ENCODE measurements around the gene ABCC8.
A peak's percentile ranks its signal among the peaks of the same experiment; 100 is the strongest.

The ABCC8 gene

DNA sequence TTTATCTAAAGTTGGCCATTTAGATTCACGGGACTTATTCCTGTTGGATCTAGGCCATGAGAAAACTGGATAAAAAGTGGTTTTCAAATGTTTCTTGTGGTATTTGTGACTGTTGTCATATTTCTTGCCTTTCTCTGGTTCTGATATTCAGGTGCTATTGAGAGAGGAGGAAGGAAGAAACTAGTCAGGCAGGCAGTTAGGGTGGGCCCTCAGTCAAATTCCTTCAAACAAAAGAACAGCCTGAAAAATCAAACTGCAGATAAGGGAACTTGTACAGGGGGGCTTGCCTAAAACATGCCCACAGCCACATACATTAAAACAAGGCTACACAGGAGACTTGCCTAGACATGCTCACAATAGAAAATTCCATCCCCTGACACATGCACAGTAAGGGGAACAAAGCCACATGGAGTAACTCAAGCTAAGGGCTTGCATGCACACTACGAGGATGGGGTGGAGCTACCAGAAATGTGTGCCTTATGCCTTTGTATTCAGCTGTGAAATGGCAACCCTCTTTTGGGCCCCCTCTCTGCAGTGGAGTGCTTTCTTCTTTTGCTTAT, 106.9 kb downstream of the ABCC8 start:
- H3K9me3 ChIP-seq (ENCODE audit: control insufficient read depth in 2 of 2, low read length in 2 of 2) = peaks cover 20 to 27% of the 10 kb centered on the region in 2 donors
- H3K27ac ChIP-seq (ENCODE audit: low read depth in 2 of 2, low read length in 2 of 2) = no peak overlapping the region
- H3K4me3 ChIP-seq (ENCODE audit: low read length in 2 of 2) = no peak overlapping the region
- H3K27me3 ChIP-seq (ENCODE audit: control insufficient read depth in 2 of 2, insufficient read depth in 2 of 2, low read length in 2 of 2) = no peaks in the 10 kb centered on the region
- no peak overlapping the region for H3K9ac ChIP-seq (ENCODE audit: low read depth in 1 of 2, low read length in 2 of 2)
- H3K36me3 ChIP-seq (ENCODE audit: control insufficient read depth in 2 of 2, insufficient read depth in 2 of 2, low read length in 2 of 2) = peaks cover 67 to 75% of the 10 kb centered on the region in 2 donors
- no peaks in the 10 kb centered on the region for H3K4me1 ChIP-seq (ENCODE audit: control insufficient read depth in 2 of 2, insufficient read depth in 2 of 2, low read length in 2 of 2)

DNA sequence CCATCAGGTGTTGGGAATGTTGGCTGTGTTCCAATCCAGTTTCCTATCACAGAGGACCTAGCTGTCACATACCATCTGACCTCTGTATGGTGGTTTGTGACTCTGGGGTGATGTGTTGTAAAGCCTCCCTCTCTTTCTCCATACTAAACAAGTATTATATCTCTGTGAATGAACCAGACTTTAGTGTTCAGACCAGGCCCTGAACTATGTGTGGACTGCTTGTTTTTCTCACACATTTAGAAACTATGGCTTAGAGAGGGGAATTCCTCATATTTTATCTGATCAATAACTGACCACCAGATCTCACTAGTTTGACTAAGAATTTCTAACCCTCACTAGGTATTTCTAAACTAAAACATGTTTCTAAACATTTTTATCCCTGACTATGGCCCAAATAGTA, 107.6 kb downstream of the ABCC8 start:
- H3K9me3 ChIP-seq (ENCODE audit: control insufficient read depth in 2 of 2, low read length in 2 of 2) = peaks cover 20 to 27% of the 10 kb centered on the region in 2 donors
- H3K9ac ChIP-seq (ENCODE audit: low read depth in 1 of 2, low read length in 2 of 2) = no peak overlapping the region
- H3K4me1 ChIP-seq (ENCODE audit: control insufficient read depth in 2 of 2, insufficient read depth in 2 of 2, low read length in 2 of 2) = no peaks in the 10 kb centered on the region
- peaks cover 67 to 73% of the 10 kb centered on the region in 2 donors for H3K36me3 ChIP-seq (ENCODE audit: control insufficient read depth in 2 of 2, insufficient read depth in 2 of 2, low read length in 2 of 2)
- H3K4me3 ChIP-seq (ENCODE audit: low read length in 2 of 2) = no peak overlapping the region
- no peaks in the 10 kb centered on the region for H3K27me3 ChIP-seq (ENCODE audit: control insufficient read depth in 2 of 2, insufficient read depth in 2 of 2, low read length in 2 of 2)
- H3K27ac ChIP-seq (ENCODE audit: low read depth in 2 of 2, low read length in 2 of 2) = no peak overlapping the region

DNA sequence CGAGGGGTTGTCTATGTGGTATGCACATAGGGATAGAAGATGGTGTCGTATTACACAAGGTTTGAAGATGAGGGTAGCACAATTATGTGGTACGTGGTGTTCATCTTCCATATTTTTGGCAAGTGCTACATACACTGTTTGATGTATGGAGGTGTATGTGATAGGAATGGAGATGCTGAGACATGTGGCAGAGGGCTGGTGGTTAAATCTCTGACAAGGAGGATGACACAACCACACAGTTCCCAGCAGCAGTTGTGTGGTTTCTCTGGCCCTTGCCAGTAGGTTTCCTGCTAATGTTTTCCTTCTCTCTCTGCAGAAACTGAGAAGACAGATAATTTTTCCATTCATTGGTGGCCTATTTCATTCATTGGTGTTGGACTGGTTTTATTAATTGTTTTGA, 108.1 kb downstream of the ABCC8 start:
- H3K4me1 ChIP-seq (ENCODE audit: control insufficient read depth in 2 of 2, insufficient read depth in 2 of 2, low read length in 2 of 2) = no peaks in the 10 kb centered on the region
- H3K4me3 ChIP-seq (ENCODE audit: low read length in 2 of 2) = no peak overlapping the region
- peaks cover 20 to 27% of the 10 kb centered on the region in 2 donors for H3K9me3 ChIP-seq (ENCODE audit: control insufficient read depth in 2 of 2, low read length in 2 of 2)
- no peak overlapping the region for H3K27ac ChIP-seq (ENCODE audit: low read depth in 2 of 2, low read length in 2 of 2)
- H3K27me3 ChIP-seq (ENCODE audit: control insufficient read depth in 2 of 2, insufficient read depth in 2 of 2, low read length in 2 of 2) = no peaks in the 10 kb centered on the region
- peaks cover 66 to 69% of the 10 kb centered on the region in 2 donors for H3K36me3 ChIP-seq (ENCODE audit: control insufficient read depth in 2 of 2, insufficient read depth in 2 of 2, low read length in 2 of 2)
- H3K9ac ChIP-seq (ENCODE audit: low read depth in 1 of 2, low read length in 2 of 2) = no peak overlapping the region

- H3K27ac ChIP-seq (ENCODE audit: low read depth in 2 of 2, low read length in 2 of 2) = no peak overlapping the region
- no peaks in the 10 kb centered on the region for H3K27me3 ChIP-seq (ENCODE audit: control insufficient read depth in 2 of 2, insufficient read depth in 2 of 2, low read length in 2 of 2)
- no peaks in the 10 kb centered on the region for H3K4me1 ChIP-seq (ENCODE audit: control insufficient read depth in 2 of 2, insufficient read depth in 2 of 2, low read length in 2 of 2)
- H3K36me3 ChIP-seq (ENCODE audit: control insufficient read depth in 2 of 2, insufficient read depth in 2 of 2, low read length in 2 of 2) = peaks cover 47 to 52% of the 10 kb centered on the region in 2 donors
- H3K9me3 ChIP-seq (ENCODE audit: control insufficient read depth in 2 of 2, low read length in 2 of 2) = peaks cover 14% of the 10 kb centered on the region in 2 donors
- H3K9ac ChIP-seq (ENCODE audit: low read depth in 1 of 2, low read length in 2 of 2) = no peak overlapping the region
- no peak overlapping the region for H3K4me3 ChIP-seq (ENCODE audit: low read length in 2 of 2)
Observed at GRCh38 chr11:17366495-17366894, 110.2 kb downstream of the ABCC8 start.

DNA sequence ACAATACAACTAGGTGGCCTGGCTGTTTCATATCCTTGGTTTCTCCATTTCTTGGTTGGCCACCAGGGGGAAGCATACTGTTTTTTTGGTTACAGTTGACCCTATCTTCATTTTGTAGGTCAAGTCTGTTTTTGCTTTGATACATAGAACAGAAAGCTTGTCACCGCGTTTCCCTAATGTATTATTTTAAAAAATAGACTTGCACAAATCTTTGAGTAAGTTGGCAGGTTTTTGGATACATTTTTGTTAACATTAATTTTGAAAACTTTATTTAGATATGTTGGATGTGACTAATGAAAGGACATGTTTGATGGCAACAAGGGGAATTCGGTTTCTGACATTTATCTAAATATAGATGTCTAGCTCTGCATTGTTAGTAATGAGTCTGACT, 122.0 kb downstream of the ABCC8 start:
- Histone ChIP-seq H3K4me1 (ENCODE audit: control insufficient read depth in 2 of 2, insufficient read depth in 2 of 2, low read length in 2 of 2) (peaks cover 16 to 17% of the 10 kb centered on the region in 2 donors), H3K27ac (ENCODE audit: low read depth in 2 of 2, low read length in 2 of 2) (no peak overlapping the region), H3K9me3 (ENCODE audit: control insufficient read depth in 2 of 2, low read length in 2 of 2) (no peaks in the 10 kb centered on the region), H3K27me3 (ENCODE audit: control insufficient read depth in 2 of 2, insufficient read depth in 2 of 2, low read length in 2 of 2) (no peaks in the 10 kb centered on the region), H3K4me3 (ENCODE audit: low read length in 2 of 2) (peak overlapping the region in 1 of 2 donors; percentile 87), H3K36me3 (ENCODE audit: control insufficient read depth in 2 of 2, insufficient read depth in 2 of 2, low read length in 2 of 2) (peaks cover 0 to 9% of the 10 kb centered on the region in 2 donors), H3K9ac (ENCODE audit: low read depth in 1 of 2, low read length in 2 of 2) (no peak overlapping the region)

GRCh38 chr11:17353821-17354600, 122.6 kb downstream of the ABCC8 start:
- Histone ChIP-seq H3K4me3 (ENCODE audit: low read length in 2 of 2) (peak overlapping the region; percentile 58 to 87), H3K9me3 (ENCODE audit: control insufficient read depth in 2 of 2, low read length in 2 of 2) (no peaks in the 10 kb centered on the region), H3K27ac (ENCODE audit: low read depth in 2 of 2, low read length in 2 of 2) (peak overlapping the region; percentile 89 to 90)

DNA sequence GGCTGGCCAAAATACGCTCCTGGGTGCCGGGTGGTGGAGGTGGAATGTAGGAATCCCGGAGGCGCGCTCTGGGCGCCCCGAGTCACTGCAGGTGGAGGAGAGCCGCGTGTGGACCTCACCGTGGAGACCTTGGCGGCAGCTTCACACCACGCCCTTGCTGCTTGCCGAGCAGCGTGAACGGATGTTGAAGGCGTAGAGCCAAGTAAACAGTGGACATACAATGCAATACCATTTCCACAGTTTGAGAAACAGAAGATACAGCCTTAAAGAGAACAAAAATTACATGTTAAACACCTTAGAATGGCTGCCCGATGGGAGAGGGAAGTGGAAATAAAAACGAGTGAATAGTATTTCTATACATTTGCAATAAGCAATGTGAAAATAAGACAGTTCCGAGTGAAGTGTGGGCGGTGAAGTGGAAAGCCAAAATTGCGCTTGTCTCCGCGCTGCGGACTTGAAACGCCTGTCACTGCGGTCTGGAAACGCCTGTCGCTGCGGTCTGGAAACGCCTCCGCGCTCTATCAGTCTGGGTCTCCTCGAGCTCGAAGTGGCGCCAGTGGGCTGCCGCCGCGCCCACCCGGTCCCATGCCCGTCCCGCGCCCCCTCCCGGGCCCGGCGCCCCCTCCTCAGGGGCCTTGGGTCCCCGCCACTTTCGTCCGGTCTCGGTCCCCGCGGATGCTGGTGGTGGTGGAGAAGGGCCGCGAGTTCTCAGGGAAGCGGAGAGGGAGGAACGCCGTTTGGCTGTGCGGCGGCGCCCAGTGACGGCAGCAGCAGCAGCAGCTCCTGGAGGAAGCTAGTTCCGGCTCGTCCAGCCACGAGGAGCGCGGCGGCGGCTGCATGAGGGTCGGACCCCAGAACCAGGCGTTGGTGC, 123.5 kb downstream of the ABCC8 start:
- H3K36me3 ChIP-seq (ENCODE audit: control insufficient read depth in 2 of 2, insufficient read depth in 2 of 2, low read length in 2 of 2) = peaks cover 0 to 4% of the 10 kb centered on the region in 2 donors
- H3K4me1 ChIP-seq (ENCODE audit: control insufficient read depth in 2 of 2, insufficient read depth in 2 of 2, low read length in 2 of 2) = peaks cover 16 to 17% of the 10 kb centered on the region in 2 donors
- peak overlapping the region; percentile 63 to 76 for H3K9ac ChIP-seq (ENCODE audit: low read depth in 1 of 2, low read length in 2 of 2)
- H3K27me3 ChIP-seq (ENCODE audit: control insufficient read depth in 2 of 2, insufficient read depth in 2 of 2, low read length in 2 of 2) = no peaks in the 10 kb centered on the region
- peak overlapping the region; percentile 58 to 87 for H3K4me3 ChIP-seq (ENCODE audit: low read length in 2 of 2)
- H3K9me3 ChIP-seq (ENCODE audit: control insufficient read depth in 2 of 2, low read length in 2 of 2) = no peaks in the 10 kb centered on the region
- H3K27ac ChIP-seq (ENCODE audit: low read depth in 2 of 2, low read length in 2 of 2) = peak overlapping the region; percentile 89 to 90

More at GRCh38 chr11:17353821-17354600, 122.6 kb downstream of the ABCC8 start:
- peaks cover 16 to 17% of the 10 kb centered on the region in 2 donors for H3K4me1 ChIP-seq (ENCODE audit: control insufficient read depth in 2 of 2, insufficient read depth in 2 of 2, low read length in 2 of 2)
- H3K9ac ChIP-seq (ENCODE audit: low read depth in 1 of 2, low read length in 2 of 2) = peak overlapping the region; percentile 61 to 76
- peaks cover 0 to 6% of the 10 kb centered on the region in 2 donors for H3K36me3 ChIP-seq (ENCODE audit: control insufficient read depth in 2 of 2, insufficient read depth in 2 of 2, low read length in 2 of 2)
- H3K27me3 ChIP-seq (ENCODE audit: control insufficient read depth in 2 of 2, insufficient read depth in 2 of 2, low read length in 2 of 2) = no peaks in the 10 kb centered on the region

DNA sequence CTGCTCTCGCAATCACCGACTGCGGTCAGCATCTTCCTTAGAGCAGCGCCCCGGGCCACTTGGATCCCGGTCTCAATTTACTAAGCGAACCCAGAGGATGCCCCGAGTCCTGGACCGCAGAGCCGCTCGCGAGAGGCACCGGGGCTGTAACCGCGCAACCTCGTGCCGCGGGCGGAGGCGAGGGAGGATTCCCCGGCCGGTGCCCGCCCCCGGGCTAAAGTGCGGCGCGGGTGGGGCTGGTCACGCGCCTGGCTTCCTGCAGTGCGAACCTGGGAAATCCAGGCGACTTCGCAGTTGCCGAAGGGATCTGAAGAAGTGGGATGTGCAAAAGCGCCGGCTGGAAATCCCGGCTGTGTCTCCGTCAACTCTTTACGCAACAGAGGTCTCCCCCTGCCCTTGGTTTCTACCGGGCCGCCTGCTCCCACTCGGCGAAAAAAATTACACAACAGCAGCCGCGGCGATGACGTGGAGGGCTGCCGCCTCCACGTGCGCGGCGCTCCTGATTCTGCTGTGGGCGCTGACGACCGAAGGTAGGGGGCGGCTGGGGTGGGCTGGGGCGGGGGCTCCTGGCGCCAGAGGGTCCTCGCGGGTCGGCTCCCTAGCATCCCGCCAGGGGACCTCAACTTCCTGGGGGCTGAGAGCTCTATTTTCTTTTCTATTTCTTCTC, 125.0 kb downstream of the ABCC8 start, which contains the start of gene NCR3LG1:
NCR3LG1 (plus strand) TSS at position 291 of the 667 bp plus-strand sequence; CDS start at position 461, 170 bp downstream.
- Histone ChIP-seq H3K9me3 (ENCODE audit: control insufficient read depth in 2 of 2, low read length in 2 of 2) (no peaks in the 10 kb centered on the region), H3K4me1 (ENCODE audit: control insufficient read depth in 2 of 2, insufficient read depth in 2 of 2, low read length in 2 of 2) (peaks cover 16 to 17% of the 10 kb centered on the region in 2 donors), H3K27me3 (ENCODE audit: control insufficient read depth in 2 of 2, insufficient read depth in 2 of 2, low read length in 2 of 2) (no peaks in the 10 kb centered on the region), H3K9ac (ENCODE audit: low read depth in 1 of 2, low read length in 2 of 2) (peak within 1 kb of the TSS; percentile 63 to 76), H3K27ac (ENCODE audit: low read depth in 2 of 2, low read length in 2 of 2) (peak within 1 kb of the TSS; percentile 89 to 90), H3K4me3 (ENCODE audit: low read length in 2 of 2) (peak within 1 kb of the TSS; percentile 68 to 87), H3K36me3 (ENCODE audit: control insufficient read depth in 2 of 2, insufficient read depth in 2 of 2, low read length in 2 of 2) (no peaks in the 10 kb centered on the region)

GRCh38 chr11:17351172-17351509, 125.5 kb downstream of the ABCC8 start:
- Histone ChIP-seq H3K27me3 (ENCODE audit: control insufficient read depth in 2 of 2, insufficient read depth in 2 of 2, low read length in 2 of 2) (no peaks in the 10 kb centered on the region), H3K27ac (ENCODE audit: low read depth in 2 of 2, low read length in 2 of 2) (peak overlapping the region in 1 of 2 donors; percentile 33), H3K9me3 (ENCODE audit: control insufficient read depth in 2 of 2, low read length in 2 of 2) (no peaks in the 10 kb centered on the region), H3K4me3 (ENCODE audit: low read length in 2 of 2) (peak overlapping the region; percentile 68 to 74), H3K4me1 (ENCODE audit: control insufficient read depth in 2 of 2, insufficient read depth in 2 of 2, low read length in 2 of 2) (peaks cover 16 to 17% of the 10 kb centered on the region in 2 donors), H3K9ac (ENCODE audit: low read depth in 1 of 2, low read length in 2 of 2) (peak overlapping the region in 1 of 2 donors; percentile 76), H3K36me3 (ENCODE audit: control insufficient read depth in 2 of 2, insufficient read depth in 2 of 2, low read length in 2 of 2) (no peaks in the 10 kb centered on the region)
